HepG2 (cell line): ENCODE results near the gene GPATCH4. TPM values are rescaled to one million over a fixed set of nuclear protein-coding genes. Genes with fewer than 3 reads are reported as not detected.

Experiments
- HMGA1 ChIP-seq: sonication (generic); formaldehyde crosslinking; conservative IDR thresholded peaks from 2 replicates; pipeline ENCODE4 v1.4.0; 2020; ENCODE audit warnings: missing genetic modification reagents
- SAFB2 ChIP-seq: sonication (generic); formaldehyde crosslinking; IDR thresholded peaks from 2 replicates; pipeline ENCODE4 v1.5.1; 2020; ENCODE audit warnings: missing genetic modification reagents, low read depth, mild to moderate bottlenecking, borderline replicate concordance
- ZMYM2 ChIP-seq: sonication (generic); formaldehyde crosslinking; IDR thresholded peaks from 2 replicates; pipeline ENCODE4 v1.8.0; 2022; ENCODE audit warnings: mild to moderate bottlenecking, missing genetic modification reagents
- ZNF780A ChIP-seq: sonication (generic); formaldehyde crosslinking; IDR thresholded peaks from 2 replicates; pipeline ENCODE4 v1.8.0; 2022; ENCODE audit warnings: mild to moderate bottlenecking, missing genetic modification reagents, moderate library complexity
- polyA plus RNA-seq, 8 experiments: library from polyadenylated mRNA; depleted of rRNA in 3 of 8; stranded (reverse) in 7 of 8; unstranded in 1 of 8; fragments of >200 nt; fragmentation: Illumina TruSeq in 4 of 8; extraction: Trizol in 4 of 8; gene quantifications; 2 replicates each; pipeline versions ENCODE4 v1.2.1 to v1.2.3, GENCODE V29; 2011 to 2016; ENCODE audit warnings: low read depth in 4 of 8, missing spikeins in 1 of 8, mixed read lengths in 1 of 8; ENCODE audit not compliant: insufficient read depth in 1 of 8
- total RNA-seq, 5 experiments: library from RNA; depleted of rRNA; stranded (reverse); fragments of >200 nt; fragmentation: Illumina TruSeq; extraction: Trizol; gene quantifications; 2 replicates each; pipeline ENCODE4 v1.2.3, GENCODE V29; 2016; ENCODE audit warnings: low read depth in 1 of 5
- TF ChIP-seq, protein P1 (sequence below): sonication (generic); formaldehyde crosslinking; IDR thresholded peaks from 2 replicates; pipeline ENCODE4 v1.4.0; 2020; ENCODE audit warnings: missing genetic modification reagents, borderline replicate concordance
- TF ChIP-seq, protein P2 (sequence below): IDR thresholded peaks from 2 replicates; pipeline ENCODE4 v1.4.0; 2020; ENCODE audit warnings: mild to moderate bottlenecking, missing genetic modification reagents

GPATCH4 gene
- total and polyA plus RNA-seq, 2 of the 13 experiments (the other 11 are each of a cell fraction or from before 2014, with no cell fraction given) = 19.2 to 37.9 TPM

DNA sequence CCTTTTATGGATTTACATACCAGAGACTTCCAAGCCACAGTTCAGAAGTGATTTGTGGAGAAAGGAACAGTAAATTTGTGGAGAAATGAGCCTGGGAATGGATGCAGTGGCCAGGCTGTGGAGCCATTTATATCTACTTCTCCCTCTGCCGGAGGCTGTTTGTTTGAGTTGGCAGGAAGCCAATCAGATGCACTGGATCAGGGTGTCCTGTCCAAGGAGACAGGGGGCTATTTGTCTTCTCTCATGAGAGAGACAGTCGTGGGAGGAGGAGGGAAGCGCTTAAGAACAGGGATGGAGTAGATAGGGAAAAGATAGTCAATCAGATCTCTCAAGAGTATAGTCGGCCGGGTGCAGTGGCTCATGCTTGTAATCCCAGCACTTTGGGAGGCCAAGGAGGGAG is 15.2 kb upstream of the GPATCH4 start (continued):
- TF ChIP-seq, protein P1, sequence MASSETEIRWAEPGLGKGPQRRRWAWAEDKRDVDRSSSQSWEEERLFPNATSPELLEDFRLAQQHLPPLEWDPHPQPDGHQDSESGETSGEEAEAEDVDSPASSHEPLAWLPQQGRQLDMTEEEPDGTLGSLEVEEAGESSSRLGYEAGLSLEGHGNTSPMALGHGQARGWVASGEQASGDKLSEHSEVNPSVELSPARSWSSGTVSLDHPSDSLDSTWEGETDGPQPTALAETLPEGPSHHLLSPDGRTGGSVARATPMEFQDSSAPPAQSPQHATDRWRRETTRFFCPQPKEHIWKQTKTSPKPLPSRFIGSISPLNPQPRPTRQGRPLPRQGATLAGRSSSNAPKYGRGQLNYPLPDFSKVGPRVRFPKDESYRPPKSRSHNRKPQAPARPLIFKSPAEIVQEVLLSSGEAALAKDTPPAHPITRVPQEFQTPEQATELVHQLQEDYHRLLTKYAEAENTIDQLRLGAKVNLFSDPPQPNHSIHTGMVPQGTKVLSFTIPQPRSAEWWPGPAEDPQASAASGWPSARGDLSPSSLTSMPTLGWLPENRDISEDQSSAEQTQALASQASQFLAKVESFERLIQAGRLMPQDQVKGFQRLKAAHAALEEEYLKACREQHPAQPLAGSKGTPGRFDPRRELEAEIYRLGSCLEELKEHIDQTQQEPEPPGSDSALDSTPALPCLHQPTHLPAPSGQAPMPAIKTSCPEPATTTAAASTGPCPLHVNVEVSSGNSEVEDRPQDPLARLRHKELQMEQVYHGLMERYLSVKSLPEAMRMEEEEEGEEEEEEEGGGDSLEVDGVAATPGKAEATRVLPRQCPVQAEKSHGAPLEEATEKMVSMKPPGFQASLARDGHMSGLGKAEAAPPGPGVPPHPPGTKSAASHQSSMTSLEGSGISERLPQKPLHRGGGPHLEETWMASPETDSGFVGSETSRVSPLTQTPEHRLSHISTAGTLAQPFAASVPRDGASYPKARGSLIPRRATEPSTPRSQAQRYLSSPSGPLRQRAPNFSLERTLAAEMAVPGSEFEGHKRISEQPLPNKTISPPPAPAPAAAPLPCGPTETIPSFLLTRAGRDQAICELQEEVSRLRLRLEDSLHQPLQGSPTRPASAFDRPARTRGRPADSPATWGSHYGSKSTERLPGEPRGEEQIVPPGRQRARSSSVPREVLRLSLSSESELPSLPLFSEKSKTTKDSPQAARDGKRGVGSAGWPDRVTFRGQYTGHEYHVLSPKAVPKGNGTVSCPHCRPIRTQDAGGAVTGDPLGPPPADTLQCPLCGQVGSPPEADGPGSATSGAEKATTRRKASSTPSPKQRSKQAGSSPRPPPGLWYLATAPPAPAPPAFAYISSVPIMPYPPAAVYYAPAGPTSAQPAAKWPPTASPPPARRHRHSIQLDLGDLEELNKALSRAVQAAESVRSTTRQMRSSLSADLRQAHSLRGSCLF (CRISPR knock-in tag) = no peak
- no peak for TF ChIP-seq ZMYM2 (CRISPR knock-in tag)
- TF ChIP-seq HMGA1 = no peak
- TF ChIP-seq, protein P2, sequence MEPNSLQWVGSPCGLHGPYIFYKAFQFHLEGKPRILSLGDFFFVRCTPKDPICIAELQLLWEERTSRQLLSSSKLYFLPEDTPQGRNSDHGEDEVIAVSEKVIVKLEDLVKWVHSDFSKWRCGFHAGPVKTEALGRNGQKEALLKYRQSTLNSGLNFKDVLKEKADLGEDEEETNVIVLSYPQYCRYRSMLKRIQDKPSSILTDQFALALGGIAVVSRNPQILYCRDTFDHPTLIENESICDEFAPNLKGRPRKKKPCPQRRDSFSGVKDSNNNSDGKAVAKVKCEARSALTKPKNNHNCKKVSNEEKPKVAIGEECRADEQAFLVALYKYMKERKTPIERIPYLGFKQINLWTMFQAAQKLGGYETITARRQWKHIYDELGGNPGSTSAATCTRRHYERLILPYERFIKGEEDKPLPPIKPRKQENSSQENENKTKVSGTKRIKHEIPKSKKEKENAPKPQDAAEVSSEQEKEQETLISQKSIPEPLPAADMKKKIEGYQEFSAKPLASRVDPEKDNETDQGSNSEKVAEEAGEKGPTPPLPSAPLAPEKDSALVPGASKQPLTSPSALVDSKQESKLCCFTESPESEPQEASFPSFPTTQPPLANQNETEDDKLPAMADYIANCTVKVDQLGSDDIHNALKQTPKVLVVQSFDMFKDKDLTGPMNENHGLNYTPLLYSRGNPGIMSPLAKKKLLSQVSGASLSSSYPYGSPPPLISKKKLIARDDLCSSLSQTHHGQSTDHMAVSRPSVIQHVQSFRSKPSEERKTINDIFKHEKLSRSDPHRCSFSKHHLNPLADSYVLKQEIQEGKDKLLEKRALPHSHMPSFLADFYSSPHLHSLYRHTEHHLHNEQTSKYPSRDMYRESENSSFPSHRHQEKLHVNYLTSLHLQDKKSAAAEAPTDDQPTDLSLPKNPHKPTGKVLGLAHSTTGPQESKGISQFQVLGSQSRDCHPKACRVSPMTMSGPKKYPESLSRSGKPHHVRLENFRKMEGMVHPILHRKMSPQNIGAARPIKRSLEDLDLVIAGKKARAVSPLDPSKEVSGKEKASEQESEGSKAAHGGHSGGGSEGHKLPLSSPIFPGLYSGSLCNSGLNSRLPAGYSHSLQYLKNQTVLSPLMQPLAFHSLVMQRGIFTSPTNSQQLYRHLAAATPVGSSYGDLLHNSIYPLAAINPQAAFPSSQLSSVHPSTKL (CRISPR knock-in tag) = peak; percentile 24; the same call in 1 of the 2 replicates
- TF ChIP-seq ZNF780A (CRISPR knock-in tag) = no peak
- no peak for TF ChIP-seq SAFB2
